ENCODE measurements around the gene IFRD1. TPM values are rescaled to one million over a fixed set of nuclear protein-coding genes. Genes with fewer than 3 reads are reported as not detected.

Gene IFRD1
- total and polyA plus RNA-seq, 10 donors, result 22.9 to 111 (median 45.5) TPM

DNA sequence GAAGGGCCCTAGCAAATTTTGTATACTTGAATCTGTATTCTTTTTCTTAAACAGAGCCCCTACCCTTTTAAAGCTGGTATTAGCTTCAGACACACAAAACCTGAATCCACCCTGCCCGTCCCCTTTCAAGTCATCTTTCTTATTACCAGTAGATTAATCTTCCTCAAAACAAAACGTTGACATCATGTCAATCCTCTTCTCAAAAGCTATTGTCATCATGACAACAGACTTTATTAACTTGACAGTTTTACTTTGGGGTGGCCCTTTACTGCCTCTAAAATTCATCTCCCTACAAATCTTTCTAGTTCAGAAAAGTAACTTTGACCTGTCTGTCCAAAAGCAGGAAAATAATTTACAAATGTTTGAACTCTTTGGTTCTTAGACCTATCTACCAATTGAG, 21.5 kb upstream of the IFRD1 start:
- intact Hi-C loops (cut with DNase I; ENCODE audit: low total_unique reads), result no loop called here
- WGBS, 5 donors, result 71 to 84% (median 77%) methylated on average over 2 of the region's 2 CpGs
- peaks cover 0 to 4% (median under 1%) of the 10 kb centered on the region in 6 donors for H3K4me1 ChIP-seq
- no peak overlapping the region for H3K4me3 ChIP-seq
- H3K9me3 ChIP-seq, result no peaks in the 10 kb centered on the region
- H3K27ac ChIP-seq, result no peak overlapping the region
- TF ChIP-seq POLR2AphosphoS5 (IDR thresholded peaks at IDR 0.05) (no peak), POLR2A (IDR thresholded peaks at IDR 0.05) (no peak)
- TF ChIP-seq, protein P1, sequence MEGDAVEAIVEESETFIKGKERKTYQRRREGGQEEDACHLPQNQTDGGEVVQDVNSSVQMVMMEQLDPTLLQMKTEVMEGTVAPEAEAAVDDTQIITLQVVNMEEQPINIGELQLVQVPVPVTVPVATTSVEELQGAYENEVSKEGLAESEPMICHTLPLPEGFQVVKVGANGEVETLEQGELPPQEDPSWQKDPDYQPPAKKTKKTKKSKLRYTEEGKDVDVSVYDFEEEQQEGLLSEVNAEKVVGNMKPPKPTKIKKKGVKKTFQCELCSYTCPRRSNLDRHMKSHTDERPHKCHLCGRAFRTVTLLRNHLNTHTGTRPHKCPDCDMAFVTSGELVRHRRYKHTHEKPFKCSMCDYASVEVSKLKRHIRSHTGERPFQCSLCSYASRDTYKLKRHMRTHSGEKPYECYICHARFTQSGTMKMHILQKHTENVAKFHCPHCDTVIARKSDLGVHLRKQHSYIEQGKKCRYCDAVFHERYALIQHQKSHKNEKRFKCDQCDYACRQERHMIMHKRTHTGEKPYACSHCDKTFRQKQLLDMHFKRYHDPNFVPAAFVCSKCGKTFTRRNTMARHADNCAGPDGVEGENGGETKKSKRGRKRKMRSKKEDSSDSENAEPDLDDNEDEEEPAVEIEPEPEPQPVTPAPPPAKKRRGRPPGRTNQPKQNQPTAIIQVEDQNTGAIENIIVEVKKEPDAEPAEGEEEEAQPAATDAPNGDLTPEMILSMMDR (IDR thresholded peaks at IDR 0.05 in 8 of 11, conservative IDR thresholded peaks at IDR 0.05 in 3 of 11), result no peak
- DNase-seq, result no peak
- no peaks in the 10 kb centered on the region for H3K27me3 ChIP-seq (replicated peaks in 1 of 7)
- H3K36me3 ChIP-seq, result no peaks in the 10 kb centered on the region

DNA sequence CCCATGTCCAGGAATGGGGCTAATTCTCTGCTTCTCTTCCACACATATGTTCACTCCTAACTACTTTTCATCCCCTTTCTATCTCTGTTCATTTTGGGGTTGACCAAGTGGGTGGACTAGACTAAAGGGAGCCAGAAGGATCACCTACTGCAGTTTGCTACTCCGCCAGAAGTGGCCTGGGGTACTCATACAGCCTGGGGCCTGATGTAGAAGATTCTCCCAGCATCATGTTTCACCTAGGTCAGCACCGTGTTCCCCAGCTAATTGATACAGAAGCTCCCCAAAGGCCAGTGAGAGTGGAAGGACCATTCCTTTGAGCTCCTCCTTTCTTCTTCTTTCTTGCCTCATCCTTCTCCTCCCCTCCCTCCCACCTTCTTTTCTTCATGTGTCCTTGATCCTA, 19.6 kb upstream of the IFRD1 start:
- no peak overlapping the region for H3K4me3 ChIP-seq
- no peaks in the 10 kb centered on the region for H3K4me1 ChIP-seq
- WGBS, 5 donors, result 66 to 96% (median 93%) methylated on average over 2 of the region's 2 CpGs
- DNase-seq, result no peak
- no peaks in the 10 kb centered on the region for H3K36me3 ChIP-seq
- TF ChIP-seq POLR2A (IDR thresholded peaks at IDR 0.05) (no peak), POLR2AphosphoS5 (IDR thresholded peaks at IDR 0.05) (no peak)
- TF ChIP-seq, protein P1 (IDR thresholded peaks at IDR 0.05 in 8 of 11, conservative IDR thresholded peaks at IDR 0.05 in 3 of 11), result no peak
- intact Hi-C loops (cut with DNase I; ENCODE audit: low total_unique reads), result no loop called here
- H3K9me3 ChIP-seq, result no peaks in the 10 kb centered on the region
- no peak overlapping the region for H3K27ac ChIP-seq
- H3K27me3 ChIP-seq (replicated peaks in 1 of 7), result no peaks in the 10 kb centered on the region

DNA sequence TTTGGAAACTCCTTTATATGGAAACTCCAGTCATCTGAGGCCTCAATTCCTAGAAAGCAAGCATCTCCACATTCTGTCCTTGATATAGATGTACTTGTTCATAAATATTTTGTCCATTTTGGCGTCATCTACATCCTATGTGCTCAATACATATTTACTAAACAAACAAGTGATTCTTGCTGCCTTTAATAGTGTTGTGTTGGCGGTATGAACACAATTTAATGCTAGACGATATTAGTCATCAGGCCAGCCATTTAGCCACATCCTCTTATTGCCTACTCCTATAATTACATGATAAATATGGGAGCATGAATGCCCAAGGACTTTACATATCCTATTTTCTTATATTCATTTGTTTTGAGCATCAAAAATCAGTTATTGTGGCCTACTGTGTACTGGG, 18.5 kb upstream of the IFRD1 start:
- no peak for TF ChIP-seq POLR2A (IDR thresholded peaks at IDR 0.05)
- TF ChIP-seq, protein P1 (IDR thresholded peaks at IDR 0.05 in 8 of 11, conservative IDR thresholded peaks at IDR 0.05 in 3 of 11), result no peak
- no peak for TF ChIP-seq POLR2AphosphoS5 (IDR thresholded peaks at IDR 0.05)
- Histone ChIP-seq H3K4me1 (no peaks in the 10 kb centered on the region), H3K36me3 (no peaks in the 10 kb centered on the region), H3K27ac (no peak overlapping the region), H3K4me3 (no peak overlapping the region), H3K27me3 (replicated peaks in 1 of 7) (no peaks in the 10 kb centered on the region), H3K9me3 (no peaks in the 10 kb centered on the region)
- WGBS, 5 donors, result 92 to 94% (median 93%) methylated on average over 3 of the region's 3 CpGs
- no peak for DNase-seq
- intact Hi-C loops (cut with DNase I; ENCODE audit: low total_unique reads), result no loop called here

DNA sequence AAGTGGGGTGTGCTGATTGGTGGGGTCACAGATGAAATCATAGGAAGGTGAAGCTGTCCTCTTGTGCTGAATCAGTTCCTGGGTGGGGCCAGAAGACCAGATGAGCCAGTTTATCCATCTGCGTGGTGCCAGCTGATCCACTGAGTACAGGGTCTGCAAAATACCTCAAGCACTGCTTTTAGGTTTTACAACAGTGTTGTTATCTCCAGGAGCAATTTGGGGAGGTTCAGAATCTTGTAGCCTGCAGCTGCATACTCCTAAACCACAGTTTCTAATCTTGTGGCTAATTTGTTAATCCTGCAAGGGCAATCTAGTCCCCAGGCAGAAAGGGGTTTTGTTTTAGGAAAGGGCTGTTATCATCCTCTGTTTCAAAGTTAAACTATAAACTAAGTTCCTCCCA, 17.0 kb upstream of the IFRD1 start:
- H3K27me3 ChIP-seq (replicated peaks in 1 of 7), result no peaks in the 10 kb centered on the region
- TF ChIP-seq POLR2AphosphoS5 (IDR thresholded peaks at IDR 0.05), result no peak
- TF ChIP-seq POLR2A (IDR thresholded peaks at IDR 0.05), result no peak
- TF ChIP-seq, protein P1 (IDR thresholded peaks at IDR 0.05 in 8 of 11, conservative IDR thresholded peaks at IDR 0.05 in 3 of 11), result no peak
- no peaks in the 10 kb centered on the region for H3K9me3 ChIP-seq
- no peak overlapping the region for H3K27ac ChIP-seq
- no peaks in the 10 kb centered on the region for H3K4me1 ChIP-seq
- WGBS, 5 donors, result 40 to 86% (median 60%) methylated on average over 1 of the region's 1 CpG
- intact Hi-C loops (cut with DNase I; ENCODE audit: low total_unique reads), result no loop called here
- no peaks in the 10 kb centered on the region for H3K36me3 ChIP-seq
- no peak for DNase-seq
- H3K4me3 ChIP-seq, result no peak overlapping the region
